Activated CD4-positive, alpha-beta T cell treated with anti-CD3 and anti-CD28 coated beads, Interleukin-2, amount 50 U/mL, for 48 hours (primary cell): ENCODE results near the gene BBOX1.

Source experiments
- DNase-seq, 2 experiments: peaks; one replicate each; pipeline ENCODE4 v3.0.0-alpha.2; 2020

BBOX1 gene

GRCh38 chr11:27025957-27026733, 14.5 kb upstream of the BBOX1 start:
- no peak for DNase-seq

- DNase-seq = no peak
These were observed 12.1 kb upstream of the BBOX1 start for GRCh38 chr11:27028561-27028965.

- no peak for DNase-seq
These were observed 10.6 kb upstream of the BBOX1 start for GRCh38 chr11:27029966-27030365.

- no peak for DNase-seq
These were observed 8.9 kb upstream of the BBOX1 start for GRCh38 chr11:27031754-27032153.

- no peak for DNase-seq
These were observed 742 bp upstream of the BBOX1 start for GRCh38 chr11:27039873-27040272.

GRCh38 chr11:27041141-27041899, 705 bp downstream of the BBOX1 start:
- no peak for DNase-seq

GRCh38 chr11:27046956-27047355, 6.3 kb downstream of the BBOX1 start:
- DNase-seq = no peak

- no peak for DNase-seq
These were observed 12.1 kb downstream of the BBOX1 start for GRCh38 chr11:27052668-27053067.

GRCh38 chr11:27055065-27055682, 14.6 kb downstream of the BBOX1 start:
- no peak for DNase-seq

GRCh38 chr11:27057091-27057780, 16.6 kb downstream of the BBOX1 start:
- DNase-seq = no peak

- DNase-seq = no peak
These were observed 17.8 kb downstream of the BBOX1 start for GRCh38 chr11:27058456-27058855.

- DNase-seq = no peak
These were observed 18.8 kb downstream of the BBOX1 start for GRCh38 chr11:27059431-27059830.

GRCh38 chr11:27060816-27061460, 20.3 kb downstream of the BBOX1 start:
- DNase-seq = no peak

GRCh38 chr11:27061461-27061821, 20.8 kb downstream of the BBOX1 start:
- no peak for DNase-seq

- DNase-seq = no peak
These were observed 23.5 kb downstream of the BBOX1 start for GRCh38 chr11:27064086-27064485.

GRCh38 chr11:27075192-27075591, 34.6 kb downstream of the BBOX1 start:
- no peak for DNase-seq

- DNase-seq = no peak
These were observed 35.0 kb downstream of the BBOX1 start for GRCh38 chr11:27075655-27076054.

GRCh38 chr11:27076121-27076589, 35.5 kb downstream of the BBOX1 start:
- no peak for DNase-seq

- no peak for DNase-seq
These were observed 40.4 kb downstream of the BBOX1 start for GRCh38 chr11:27081056-27081455.

- DNase-seq = no peak
These were observed 42.6 kb downstream of the BBOX1 start for GRCh38 chr11:27083241-27083640.

- no peak for DNase-seq
These were observed 43.2 kb downstream of the BBOX1 start for GRCh38 chr11:27083782-27084181.

- no peak for DNase-seq
These were observed 43.9 kb downstream of the BBOX1 start for GRCh38 chr11:27084518-27084917.

- DNase-seq = no peak
These were observed 44.5 kb downstream of the BBOX1 start for GRCh38 chr11:27085111-27085510.
